ENCODE data around the gene ELL3.

- TF ChIP-seq, protein P1, sequence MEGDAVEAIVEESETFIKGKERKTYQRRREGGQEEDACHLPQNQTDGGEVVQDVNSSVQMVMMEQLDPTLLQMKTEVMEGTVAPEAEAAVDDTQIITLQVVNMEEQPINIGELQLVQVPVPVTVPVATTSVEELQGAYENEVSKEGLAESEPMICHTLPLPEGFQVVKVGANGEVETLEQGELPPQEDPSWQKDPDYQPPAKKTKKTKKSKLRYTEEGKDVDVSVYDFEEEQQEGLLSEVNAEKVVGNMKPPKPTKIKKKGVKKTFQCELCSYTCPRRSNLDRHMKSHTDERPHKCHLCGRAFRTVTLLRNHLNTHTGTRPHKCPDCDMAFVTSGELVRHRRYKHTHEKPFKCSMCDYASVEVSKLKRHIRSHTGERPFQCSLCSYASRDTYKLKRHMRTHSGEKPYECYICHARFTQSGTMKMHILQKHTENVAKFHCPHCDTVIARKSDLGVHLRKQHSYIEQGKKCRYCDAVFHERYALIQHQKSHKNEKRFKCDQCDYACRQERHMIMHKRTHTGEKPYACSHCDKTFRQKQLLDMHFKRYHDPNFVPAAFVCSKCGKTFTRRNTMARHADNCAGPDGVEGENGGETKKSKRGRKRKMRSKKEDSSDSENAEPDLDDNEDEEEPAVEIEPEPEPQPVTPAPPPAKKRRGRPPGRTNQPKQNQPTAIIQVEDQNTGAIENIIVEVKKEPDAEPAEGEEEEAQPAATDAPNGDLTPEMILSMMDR (IDR thresholded peaks at IDR 0.05), result no peak
- peak in 1 of 2 donors; percentile 27 for TF ChIP-seq POLR2A (IDR thresholded peaks at IDR 0.05)
Observed at GRCh38 chr15:43776718-43777266, at the start of gene ELL3.
